GM19238 (cell line): ENCODE results near the gene ATIC.
"Not testable (repeated sequence)": the region's sequence is repeated elsewhere in the genome, so short reads cannot be mapped to it uniquely, and the experiment has no call there.

Experiments used
- DNase-seq: peaks from one replicate; pipeline ENCODE4 v3.0.0; 2011; ENCODE audit warnings: low spot score; ENCODE audit not compliant: insufficient read length

Gene ATIC

DNA sequence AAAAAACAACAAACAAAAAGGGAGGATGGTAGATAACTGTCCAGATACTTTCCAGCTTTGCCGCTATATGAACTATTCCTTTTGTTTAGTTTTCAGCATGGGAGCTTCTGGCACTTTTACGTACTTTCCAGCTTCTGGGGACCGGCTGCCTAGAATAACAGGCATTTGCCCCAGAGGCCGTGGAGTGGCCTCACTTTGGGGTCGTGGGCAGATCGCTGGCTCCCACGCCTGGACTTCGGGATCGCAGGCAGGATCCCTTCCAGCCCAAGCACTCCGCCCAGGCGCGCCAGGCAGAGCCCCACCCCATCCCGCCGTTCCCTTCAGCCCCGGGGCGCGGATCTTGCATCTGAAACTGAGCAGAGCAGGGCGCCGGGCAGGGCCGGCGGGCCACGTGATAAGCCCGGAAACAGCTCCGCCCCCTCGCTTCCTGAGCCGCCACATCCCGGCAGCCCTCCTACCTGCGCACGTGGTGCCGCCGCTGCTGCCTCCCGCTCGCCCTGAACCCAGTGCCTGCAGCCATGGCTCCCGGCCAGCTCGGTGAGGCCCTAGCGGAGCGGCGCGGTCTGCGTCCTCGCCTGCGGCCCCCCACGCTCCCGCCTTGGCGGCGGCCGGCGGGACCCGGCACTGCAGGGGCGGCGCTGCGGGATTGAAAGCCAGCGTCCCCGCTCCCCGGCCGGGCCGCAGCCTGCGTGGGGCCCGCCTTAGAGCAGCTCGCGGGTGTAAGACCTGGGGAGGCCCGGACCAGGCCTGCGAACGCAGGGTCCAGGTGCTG, at the start of gene ATIC:
Gene ATIC, plus strand, starts transcription at position 435 of the 772 bp plus-strand sequence. Its CDS starts 84 bp downstream, at position 519.
- peak; percentile 86 for DNase-seq

DNA sequence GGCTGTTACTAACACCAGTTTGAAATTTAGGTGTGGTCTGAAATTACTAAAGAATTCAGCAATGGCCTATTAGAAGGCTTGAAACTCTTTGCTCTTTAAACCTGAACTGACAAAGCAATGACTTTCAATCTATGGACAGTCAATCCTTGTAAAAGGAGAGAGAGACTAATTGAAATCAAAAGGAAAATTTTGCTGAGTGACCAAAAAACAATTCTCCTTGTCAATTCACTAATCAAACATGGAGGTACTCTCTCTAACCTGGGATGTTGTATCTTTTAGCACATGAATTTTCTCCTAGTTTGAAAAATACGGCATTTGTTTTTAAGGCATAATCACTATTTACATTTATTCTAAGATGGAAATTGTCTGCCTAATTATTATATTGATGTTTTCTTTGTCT, 49.6 kb upstream of the ATIC start:
- no peak for DNase-seq

- DNase-seq: no peak
These were observed 49.0 kb upstream of the ATIC start for GRCh38 chr2:215262741-215263362.

DNA sequence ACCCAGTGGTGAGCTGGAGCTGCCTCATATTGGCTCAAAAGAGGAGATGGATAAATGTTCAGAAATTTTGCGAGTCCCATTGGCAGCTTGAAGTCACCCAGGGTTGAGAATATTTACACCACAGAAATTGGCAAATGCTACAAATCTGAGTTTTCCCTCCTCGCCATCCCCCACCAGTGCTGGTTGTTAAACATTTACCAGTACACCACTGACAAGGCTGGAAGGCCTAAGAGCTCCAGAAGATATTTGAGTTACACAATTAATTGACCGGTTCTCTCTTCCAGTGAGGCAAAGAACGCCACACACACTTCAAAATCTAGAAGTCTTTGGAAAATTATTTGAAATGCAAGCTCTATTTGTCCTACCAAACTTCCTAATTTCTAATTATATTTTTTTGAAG, 47.5 kb upstream of the ATIC start:
- DNase-seq: no peak

- peak; percentile 20 for DNase-seq
These were observed 42.3 kb upstream of the ATIC start for GRCh38 chr2:215269397-215270117.

DNA sequence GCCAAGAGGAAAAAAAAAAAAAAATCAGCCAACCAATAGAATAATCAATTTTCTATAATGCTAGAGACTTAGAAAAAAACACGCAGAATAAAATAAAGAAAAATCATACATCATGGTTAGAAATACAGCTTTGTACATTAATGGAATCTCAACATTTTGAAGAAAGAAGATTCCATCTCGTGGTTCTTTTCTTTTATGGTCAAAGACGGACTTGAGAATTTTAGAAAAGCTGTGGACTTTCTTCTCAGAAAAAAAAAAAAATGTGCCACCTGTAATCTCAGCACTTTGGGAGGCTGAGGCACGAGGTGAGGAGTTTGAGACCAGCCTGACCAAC, 41.8 kb upstream of the ATIC start:
- DNase-seq: no peak

DNA sequence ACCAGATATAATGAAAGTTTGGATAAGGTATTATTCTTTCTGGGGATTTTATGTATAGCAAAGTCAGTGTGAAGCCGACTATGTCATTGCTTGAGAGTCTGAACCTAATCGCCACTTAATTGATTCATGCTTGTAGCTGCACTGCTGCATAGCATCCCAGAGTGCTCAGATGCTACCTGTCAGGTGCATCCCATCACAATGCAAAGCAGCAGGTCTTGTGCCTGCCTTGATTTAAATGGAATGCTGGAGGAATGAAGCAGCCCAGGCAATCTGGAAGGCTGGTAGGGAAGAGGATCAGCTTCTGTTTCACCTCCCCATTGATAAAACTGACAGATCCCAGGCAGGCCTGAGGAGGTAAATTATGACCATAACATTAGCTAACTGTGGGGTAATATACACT, 40.4 kb upstream of the ATIC start:
- no peak for DNase-seq

- DNase-seq: no peak
These were observed 38.9 kb upstream of the ATIC start for GRCh38 chr2:215272918-215273317.

- no peak for DNase-seq
These were observed 37.0 kb upstream of the ATIC start for GRCh38 chr2:215274829-215275228.

DNA sequence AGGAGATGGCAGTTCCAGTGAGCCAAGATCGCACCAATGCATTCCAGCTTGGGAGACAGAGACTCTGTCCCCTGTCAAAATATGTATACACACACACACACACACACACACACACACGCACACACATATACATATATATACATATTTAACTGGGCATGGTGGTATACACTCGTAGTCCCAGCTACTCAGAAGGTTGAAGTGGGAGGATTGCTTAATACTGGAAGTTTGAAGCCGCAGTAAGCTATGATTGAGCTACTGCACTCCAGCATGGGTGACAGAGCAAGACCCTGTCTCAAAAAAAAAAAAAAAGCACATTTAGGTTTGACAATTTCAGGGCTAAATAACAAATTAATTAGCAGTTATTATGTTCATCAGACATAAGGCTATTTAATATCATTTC, 36.0 kb upstream of the ATIC start:
- no peak for DNase-seq

DNA sequence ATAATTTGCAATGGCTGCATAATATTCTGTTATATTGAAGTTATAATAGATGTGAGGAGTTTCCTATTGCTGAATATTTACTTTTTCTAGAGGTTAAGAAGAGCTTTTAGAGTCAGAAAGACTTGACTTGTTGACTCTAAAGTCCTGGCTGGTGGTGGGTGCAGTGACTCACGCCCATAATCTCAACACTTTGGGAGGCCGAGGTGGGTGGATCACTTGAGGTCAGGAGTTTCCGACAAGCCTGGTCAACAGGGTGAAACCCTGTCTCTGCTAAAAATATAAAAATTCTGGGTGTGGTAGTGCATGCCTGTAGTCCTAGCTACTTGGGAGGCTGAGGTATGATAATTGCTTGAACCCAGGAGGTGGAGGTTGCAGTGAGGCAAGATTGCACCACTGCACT, 33.9 kb upstream of the ATIC start:
- DNase-seq: no peak

- no peak for DNase-seq
These were observed 31.5 kb upstream of the ATIC start for GRCh38 chr2:215280326-215280725.

DNA sequence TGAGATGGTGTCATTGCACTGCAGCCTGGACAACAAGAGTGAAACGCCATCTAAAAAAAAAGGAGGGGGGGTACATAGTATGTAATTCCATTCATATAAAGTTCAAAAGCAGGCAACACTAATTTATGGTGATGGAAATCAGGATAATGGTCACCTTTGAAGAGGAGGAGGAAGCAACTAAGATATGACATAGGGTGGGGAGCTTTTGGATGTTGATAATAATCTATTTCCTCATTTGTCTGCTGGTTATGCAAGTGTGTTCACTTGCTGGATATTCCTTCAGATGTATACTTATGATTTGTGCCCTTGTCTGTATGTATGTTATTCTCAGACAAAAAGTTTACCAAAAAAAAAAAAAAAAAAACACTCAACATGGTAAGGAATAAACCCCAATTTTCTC, 28.6 kb upstream of the ATIC start:
- no peak for DNase-seq

- no peak for DNase-seq
These were observed 25.6 kb upstream of the ATIC start for GRCh38 chr2:215286309-215286708.

DNA sequence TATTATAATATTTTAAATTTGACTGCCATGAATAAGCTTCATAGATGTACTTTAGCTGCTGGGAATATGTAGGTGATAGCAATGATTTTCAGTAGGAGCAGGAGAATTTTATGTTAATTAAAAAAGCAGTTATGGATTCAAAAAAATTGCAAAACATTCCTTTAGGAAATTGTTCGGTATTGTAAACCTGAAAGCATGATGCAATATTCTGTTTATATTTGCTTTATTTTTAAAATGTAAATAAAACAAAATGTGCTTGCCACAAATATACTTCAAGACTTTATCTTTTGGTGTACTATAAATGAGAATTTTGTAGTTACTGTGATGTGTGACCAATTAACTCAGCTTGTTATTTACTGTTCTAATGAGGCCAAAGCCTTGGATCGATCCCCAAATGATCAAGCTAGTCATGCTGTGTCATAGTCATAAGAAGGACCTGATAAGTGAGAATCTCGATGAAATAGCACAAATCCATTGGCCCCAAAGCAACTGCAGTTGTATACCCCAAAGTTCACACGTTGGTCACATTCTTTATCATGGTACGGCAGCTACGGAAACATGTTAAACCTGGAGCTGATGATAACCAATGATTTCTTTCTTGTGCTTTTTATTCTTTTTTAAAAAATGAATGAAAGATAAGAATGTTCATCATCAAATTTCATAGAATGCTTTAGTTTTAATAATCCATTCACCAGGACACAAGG, 23.6 kb upstream of the ATIC start:
- no peak for DNase-seq

- no peak for DNase-seq
These were observed 20.8 kb upstream of the ATIC start for GRCh38 chr2:215290980-215291599.

DNA sequence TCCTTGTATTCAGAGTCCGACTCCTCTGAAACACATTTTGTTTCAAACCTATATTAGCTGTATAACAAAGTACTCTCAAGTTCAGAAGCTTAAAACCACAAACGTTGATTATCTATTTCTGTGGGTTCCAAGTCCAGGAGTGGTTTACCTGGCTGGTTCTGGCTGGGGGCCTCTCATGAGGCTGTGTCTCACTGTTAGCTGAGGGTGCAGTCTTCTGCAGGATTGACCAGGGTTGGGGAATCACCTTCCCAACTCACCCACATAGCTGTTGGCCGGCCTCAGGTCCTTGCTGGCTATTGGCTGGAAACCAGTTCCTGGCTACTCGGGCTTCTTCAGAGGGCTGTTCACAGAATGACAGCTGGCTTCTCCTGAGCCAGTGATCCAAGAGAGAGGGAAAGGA, 18.0 kb upstream of the ATIC start:
- no peak for DNase-seq

GRCh38 chr2:215299337-215299859, 12.5 kb upstream of the ATIC start:
- DNase-seq: no peak

- DNase-seq: no peak
These were observed 9.9 kb upstream of the ATIC start for GRCh38 chr2:215301994-215302393.

DNA sequence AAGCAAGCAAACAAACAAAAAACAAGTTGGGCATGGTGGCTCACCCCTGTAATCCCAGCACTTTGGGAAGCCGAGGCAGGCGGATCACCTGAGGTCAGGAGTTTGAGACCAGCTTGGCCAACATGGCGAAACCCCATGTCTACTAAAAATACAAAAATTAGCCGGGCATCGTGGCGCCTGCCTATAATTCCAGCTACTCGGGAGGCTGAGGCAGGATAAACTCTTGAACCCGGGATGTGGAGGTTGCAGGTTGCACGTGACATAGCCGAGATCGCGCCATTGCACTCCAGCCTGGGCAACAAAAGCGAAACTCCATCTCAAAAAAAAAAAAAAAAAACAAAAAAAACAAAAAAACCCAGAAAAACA, 617 bp upstream of the ATIC start:
- not testable (repeated sequence) for DNase-seq

DNA sequence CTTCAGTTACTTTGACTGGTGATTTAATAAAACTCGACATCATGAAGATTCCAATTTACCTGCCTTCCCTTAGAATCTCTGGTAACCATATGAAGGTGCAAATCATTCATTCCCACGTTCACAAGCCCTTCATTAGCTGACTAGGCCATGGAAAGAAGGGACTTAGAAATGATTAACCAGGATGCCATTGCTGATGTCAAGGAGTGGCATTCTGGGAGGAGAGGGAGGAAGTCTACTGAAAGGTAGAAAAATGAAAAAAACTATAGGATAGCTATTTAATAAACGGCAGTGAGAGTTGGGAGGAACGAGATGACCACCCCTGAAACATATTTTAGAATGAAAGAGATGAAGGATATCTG, 1.4 kb downstream of the ATIC start:
- no peak for DNase-seq
